ENCODE data around the gene AP2A2. TPM values are rescaled to one million over a fixed set of nuclear protein-coding genes. Genes with fewer than 3 reads are reported as not detected.

AP2A2 gene
- total RNA-seq, 2 donors from 2014 or later: 58.1 to 58.6 TPM

- intact Hi-C loops (cut with DNase I): no loop called here
- DNase-seq (no peak), ATAC-seq (peak in 1 of 2 donors; percentile 25)
These were observed 28.2 kb upstream of the AP2A2 start for GRCh38 chr11:897253-898142.

GRCh38 chr11:898143-898511, 27.5 kb upstream of the AP2A2 start:
- DNase-seq (no peak), ATAC-seq (peak in 1 of 2 donors; percentile 25)

DNA sequence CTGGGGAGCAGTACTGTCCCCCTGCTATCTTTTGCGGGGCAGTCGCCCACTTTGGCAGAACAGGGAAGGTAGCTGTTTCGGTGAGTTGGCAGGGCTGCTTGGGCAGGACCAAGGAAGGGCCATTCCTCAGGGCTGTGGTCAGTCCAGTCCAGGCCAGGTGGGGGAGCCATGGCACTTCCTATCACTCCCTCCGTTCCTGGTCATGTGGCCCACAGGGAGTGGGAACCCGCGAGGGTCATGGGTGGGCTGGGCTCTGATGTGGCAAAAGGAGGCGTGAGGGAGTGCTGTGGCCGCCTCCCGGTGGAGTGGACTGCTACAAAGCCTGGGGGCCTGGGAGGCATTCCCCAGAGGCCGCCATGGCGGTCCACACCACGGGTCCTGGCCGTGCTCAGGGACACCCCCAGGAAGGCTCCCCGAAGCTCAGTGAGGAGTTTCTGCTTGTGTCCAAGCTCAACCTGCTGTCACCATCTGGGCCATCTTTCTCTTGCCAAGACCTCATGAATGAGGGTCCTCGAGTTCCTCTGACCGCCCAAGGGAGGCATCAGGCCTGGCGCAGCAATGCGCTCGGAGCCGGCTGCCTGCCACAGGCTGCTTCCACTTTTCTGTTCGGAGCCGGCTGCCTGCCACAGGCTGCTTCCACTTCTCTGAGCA, 27.0 kb upstream of the AP2A2 start:
- peak; percentile 28 to 41 for ATAC-seq
- intact Hi-C loops (cut with DNase I): no loop called here

More at GRCh38 chr11:898143-898511, 27.5 kb upstream of the AP2A2 start:
- intact Hi-C loops (cut with DNase I): no loop called here

GRCh38 chr11:899724-900123, 25.9 kb upstream of the AP2A2 start:
- intact Hi-C loops (cut with DNase I): no loop called here
- DNase-seq (no peak), ATAC-seq (no peak)

More for the DNA sequence above, 27.0 kb upstream of the AP2A2 start:
- DNase-seq: no peak

GRCh38 chr11:900545-900944, 25.1 kb upstream of the AP2A2 start:
- intact Hi-C loops (cut with DNase I): no loop called here
- ATAC-seq (no peak), DNase-seq (no peak)

GRCh38 chr11:901452-902061, 24.1 kb upstream of the AP2A2 start:
- DNase-seq (no peak), ATAC-seq (no peak)
- intact Hi-C loops (cut with DNase I): no loop called here

GRCh38 chr11:904380-904779, 21.3 kb upstream of the AP2A2 start:
- intact Hi-C loops (cut with DNase I): no loop called here
- DNase-seq: no peak
- no peak for ATAC-seq

GRCh38 chr11:905952-906351, 19.7 kb upstream of the AP2A2 start:
- intact Hi-C loops (cut with DNase I): no loop called here
- DNase-seq: no peak
- no peak for ATAC-seq

DNA sequence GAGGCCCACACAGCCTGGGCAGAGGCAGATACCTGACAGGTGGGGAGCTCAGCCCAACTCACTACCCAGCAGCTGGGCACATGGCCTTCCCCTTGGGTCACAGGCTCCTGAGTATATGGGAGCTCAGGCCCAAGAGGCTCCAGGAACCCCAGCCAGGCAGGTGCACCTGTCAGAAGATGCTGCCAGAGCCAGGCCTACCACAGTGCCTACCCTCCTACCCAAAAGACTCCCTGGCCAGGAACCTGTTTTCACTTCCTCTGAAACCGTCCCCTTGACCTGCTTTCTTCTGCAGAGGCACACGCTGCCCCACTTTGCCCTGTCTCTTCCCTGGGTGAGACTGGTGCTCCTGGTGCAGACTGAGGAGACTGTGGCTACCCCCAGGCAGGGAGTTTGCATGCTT, 18.0 kb upstream of the AP2A2 start:
- no peak for DNase-seq
- ATAC-seq: no peak
- intact Hi-C loops (cut with DNase I): no loop called here

GRCh38 chr11:908273-908672, 17.4 kb upstream of the AP2A2 start:
- ATAC-seq (no peak), DNase-seq (no peak)
- intact Hi-C loops (cut with DNase I): no loop called here

DNA sequence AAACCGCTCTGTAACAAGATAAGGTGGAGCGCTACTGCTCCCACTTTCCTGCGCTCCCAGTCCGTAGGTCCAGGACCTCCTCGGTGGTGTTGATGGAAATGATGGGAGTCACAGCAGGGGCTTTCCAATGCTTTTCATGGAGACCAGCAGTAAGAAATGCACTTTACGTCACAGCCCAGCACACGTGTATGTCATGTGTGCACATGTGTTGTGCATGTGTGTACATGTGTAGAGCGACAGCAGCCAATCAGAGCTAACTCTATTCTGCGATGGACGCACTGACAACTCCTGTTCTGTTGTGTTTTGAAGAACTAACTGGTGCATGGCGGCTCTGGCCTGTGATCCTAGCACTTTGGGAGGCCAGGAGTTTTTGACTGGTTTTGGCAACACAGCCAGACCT, 16.3 kb upstream of the AP2A2 start:
- intact Hi-C loops (cut with DNase I): no loop called here
- DNase-seq: no peak
- ATAC-seq: no peak

DNA sequence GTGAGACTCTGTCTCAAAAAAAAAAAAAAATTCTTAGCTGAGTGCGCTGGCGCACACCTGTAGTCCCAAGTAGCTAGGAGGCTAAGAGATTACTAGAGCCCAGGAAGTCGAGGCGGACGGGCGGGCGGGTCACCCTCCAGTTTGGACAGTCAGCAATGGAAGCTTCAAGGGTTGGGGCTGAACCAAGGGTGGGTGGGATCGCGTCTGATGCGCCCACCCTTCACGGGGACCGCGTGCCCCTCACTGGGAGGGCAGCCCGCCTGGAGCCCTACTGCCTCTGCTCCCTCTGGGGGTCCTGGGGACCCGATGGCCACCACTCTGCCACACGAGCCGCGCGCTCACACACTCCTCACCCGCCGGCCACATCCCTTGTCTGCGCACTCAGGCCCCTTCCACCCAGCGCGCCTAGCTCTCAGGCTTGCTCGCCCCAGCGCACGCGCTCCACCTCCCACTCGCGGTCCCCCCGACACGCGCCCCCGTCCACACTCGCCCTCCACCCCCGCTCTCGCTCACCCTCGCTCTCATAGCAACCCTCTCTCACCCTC, 15.6 kb upstream of the AP2A2 start:
- peak; percentile 37 for DNase-seq
- ATAC-seq: peak; percentile 13 to 16
- intact Hi-C loops (cut with DNase I): no loop called here

DNA sequence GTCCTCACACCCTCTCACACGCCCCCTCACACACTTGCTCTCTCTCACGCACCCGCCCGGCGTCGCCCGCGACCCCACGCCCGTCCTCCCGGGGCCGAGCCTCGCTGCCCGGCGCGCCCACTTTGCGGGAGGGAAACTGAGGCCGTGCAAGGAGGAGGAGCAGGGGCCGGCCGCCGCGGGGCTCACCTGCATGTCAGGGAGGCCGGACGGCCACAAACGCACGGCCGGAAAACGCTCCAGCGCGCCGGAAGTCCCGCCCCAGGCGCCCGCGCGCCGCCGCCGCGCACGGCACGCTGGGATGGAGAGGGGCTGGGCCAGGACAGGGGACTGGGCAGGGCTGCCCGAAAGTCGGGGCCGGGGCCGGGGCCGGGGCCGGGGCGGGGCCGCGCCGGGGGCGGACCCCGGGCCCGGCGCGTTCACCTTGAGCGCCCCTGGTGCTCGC, 15.1 kb upstream of the AP2A2 start, which contains the start of gene CHID1:
Gene CHID1, minus strand, starts transcription at position 222 of the 442 bp plus-strand sequence. CDS start 5,994 bp downstream, outside the sequence.
- DNase-seq (peak; percentile 88), ATAC-seq (peak; percentile 96 to 97)
- intact Hi-C loops (cut with DNase I): no loop called here

DNA sequence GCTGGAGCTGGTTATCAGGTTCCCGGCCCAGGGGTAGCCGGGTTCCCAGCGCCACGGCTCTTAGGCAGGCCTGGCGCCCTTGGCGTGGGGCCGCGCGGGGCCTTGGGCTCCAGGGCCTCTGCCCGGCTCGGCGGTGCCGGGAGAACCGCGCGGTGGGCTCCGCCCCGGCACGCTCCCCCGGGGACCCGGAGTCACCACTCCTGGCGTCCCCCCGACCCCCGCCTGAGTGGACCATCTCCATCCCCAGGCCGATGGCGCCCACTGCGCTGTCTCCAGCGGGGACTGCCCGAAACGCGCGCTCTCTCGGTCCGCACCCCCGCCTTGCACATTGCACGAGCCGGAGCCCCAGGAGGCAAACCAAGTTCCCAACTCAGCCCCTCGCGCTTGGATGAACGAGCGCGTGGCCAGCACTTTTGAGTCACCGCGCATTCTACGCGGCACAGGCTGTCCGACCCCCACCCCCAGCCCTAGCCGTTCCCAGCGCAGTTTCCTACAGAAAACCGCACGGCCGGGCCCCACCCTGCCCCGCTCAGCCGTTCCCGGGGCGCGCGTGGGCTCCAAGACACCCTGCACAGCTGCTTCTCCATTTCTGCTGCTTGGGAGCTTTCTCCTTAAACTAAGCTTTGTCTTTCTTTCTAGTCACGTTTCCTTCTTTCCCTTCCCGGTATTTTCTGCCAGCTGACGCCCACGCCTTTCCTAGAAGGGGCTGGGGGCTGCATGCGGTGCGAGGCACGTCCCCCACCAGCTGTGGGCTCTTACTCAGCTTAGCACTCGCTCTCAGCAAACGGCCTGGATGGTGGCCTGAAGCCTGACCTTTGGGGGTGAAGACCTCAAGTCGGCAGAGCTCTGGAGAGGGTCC, 14.4 kb upstream of the AP2A2 start:
- intact Hi-C loops (cut with DNase I): no loop called here
- peak; percentile 63 for DNase-seq
- ATAC-seq: peak; percentile 44 to 46

GRCh38 chr11:911890-912219, 13.8 kb upstream of the AP2A2 start:
- intact Hi-C loops (cut with DNase I): no loop called here
- ATAC-seq: no peak
- no peak for DNase-seq

GRCh38 chr11:912266-912665, 13.4 kb upstream of the AP2A2 start:
- ATAC-seq (no peak), DNase-seq (no peak)
- intact Hi-C loops (cut with DNase I): no loop called here

DNA sequence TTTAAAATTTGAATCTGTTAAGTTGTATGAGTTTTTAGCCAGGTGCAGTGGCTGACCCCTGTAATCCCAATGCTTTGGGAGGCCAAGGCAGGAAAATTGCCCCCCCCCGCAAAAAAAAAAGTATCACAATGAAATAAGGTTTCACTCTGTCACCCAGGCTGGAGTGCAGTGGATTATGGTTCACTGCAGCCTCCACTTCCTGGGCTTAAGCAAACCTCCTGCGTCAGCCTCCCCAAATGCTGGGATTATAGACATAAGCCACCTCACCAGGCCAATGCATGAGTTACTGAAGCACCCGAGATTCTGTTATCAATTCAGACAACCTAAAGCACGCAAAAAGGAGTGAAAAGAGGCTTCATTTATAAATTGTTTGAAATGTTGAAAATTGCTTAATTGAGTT, 12.6 kb upstream of the AP2A2 start:
- ATAC-seq: no peak
- DNase-seq: no peak
- intact Hi-C loops (cut with DNase I): no loop called here

DNA sequence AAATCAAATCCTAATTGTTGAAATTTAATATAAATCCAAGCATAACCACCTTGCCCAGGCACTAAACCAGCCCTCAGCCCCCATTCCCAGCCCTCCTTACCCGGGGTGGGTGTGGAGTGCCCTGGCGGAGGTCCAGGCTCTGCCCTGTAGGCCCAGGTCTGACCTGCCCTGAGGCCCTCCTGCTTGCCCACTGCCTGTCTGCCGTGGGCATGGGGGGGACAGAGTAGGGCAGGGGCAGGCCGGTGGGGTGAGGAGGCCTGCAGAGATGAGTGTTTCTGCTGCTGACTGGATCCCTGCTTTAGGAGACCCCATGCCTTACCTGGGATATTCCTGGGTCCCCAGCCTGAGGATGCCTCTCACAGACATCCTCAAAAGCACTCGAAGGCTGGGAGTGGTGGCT, 11.5 kb upstream of the AP2A2 start:
- ATAC-seq (no peak), DNase-seq (no peak)
- intact Hi-C loops (cut with DNase I): no loop called here

Data from left cardiac atrium (tissue), 4 donors.